ENCODE measurements around the gene SMAD4. TPM values are rescaled to one million over a fixed set of nuclear protein-coding genes. Genes with fewer than 3 reads are reported as not detected.
"Not testable (repeated sequence)": the region's sequence is repeated elsewhere in the genome, so short reads cannot be mapped to it uniquely, and the experiment has no call there.

SMAD4 gene
- total and polyA plus RNA-seq, 2 donors (not counting 1 experiment from before 2014, with no cell fraction given) = 34.8 to 136 TPM

GRCh38 chr18:51091270-51091669 is 61.3 kb downstream of the SMAD4 start:
- H3K27ac Mint-ChIP-seq = no peak overlapping the region
- H3K9me3 ChIP-seq (ENCODE audit: control extremely low read depth in 1 of 3, control insufficient read depth in 2 of 3, insufficient read depth in 1 of 3, low read length in 2 of 3) = peaks cover 5 to 12% (median 6%) of the 10 kb centered on the region in 3 donors
- no peak overlapping the region for H3K4me3 ChIP-seq (ENCODE audit: control extremely low read depth in 1 of 5, extremely low read depth in 1 of 5, insufficient read depth in 1 of 5, low read depth in 2 of 5, low read length in 4 of 5)
- H3K79me2 ChIP-seq (ENCODE audit: control insufficient read depth, insufficient read depth, low read length) = no peaks in the 10 kb centered on the region
- ChIA-PET POLR2A (no interaction called here), CTCF (no interaction called here)
- ATAC-seq (ENCODE audit: low read depth) = no peak
- DNase-seq = no peak
- H3K27me3 Mint-ChIP-seq = no peaks in the 10 kb centered on the region
- H3K4me1 ChIP-seq (ENCODE audit: control insufficient read depth in 2 of 2, insufficient read depth in 2 of 2, low read length in 2 of 2) = no peaks in the 10 kb centered on the region
- H3K4me3 Mint-ChIP-seq = no peak overlapping the region
- H3K4me1 Mint-ChIP-seq = no peaks in the 10 kb centered on the region
- 88% methylated on average over 3 of the region's 5 CpGs for WGBS (ENCODE audit: insufficient coverage)
- H2AFZ ChIP-seq (ENCODE audit: insufficient read depth, low read depth, low read length, poor library complexity, severe bottlenecking) = no peak overlapping the region
- H3K9me3 Mint-ChIP-seq (ENCODE audit: insufficient read depth) = peaks cover 15% of the 10 kb centered on the region
- H3K4me2 ChIP-seq (replicated peaks; ENCODE audit: low read depth, low read length, poor library complexity, severe bottlenecking) = no peak overlapping the region
- no peak overlapping the region for H3K27ac ChIP-seq (ENCODE audit: low read length in 2 of 2)
- no peak overlapping the region for H3K9ac ChIP-seq (ENCODE audit: low read length)
- no peaks in the 10 kb centered on the region for H4K20me1 ChIP-seq (ENCODE audit: control insufficient read depth, insufficient read depth, low read length, poor library complexity, severe bottlenecking)
- H3K36me3 ChIP-seq (replicated peaks in 1 of 2; ENCODE audit: control extremely low read depth in 1 of 2, control insufficient read depth in 1 of 2, extremely low read depth in 1 of 2, insufficient read depth in 2 of 2, low read length in 1 of 2) = peaks cover 0 to 3% of the 10 kb centered on the region in 2 experiments
- no peak for TF ChIP-seq EZH2 (IDR thresholded peaks at IDR 0.05; ENCODE audit: borderline replicate concordance, insufficient read depth, low read depth, low read length, poor library complexity, severe bottlenecking)
- TF ChIP-seq CTCF (IDR thresholded peaks at IDR 0.05) = no peak
- intact Hi-C loops (cut with micrococcal nuclease) = no loop called here
- no peaks in the 10 kb centered on the region for H3K27me3 ChIP-seq (replicated peaks in 1 of 4; ENCODE audit: control extremely low read depth in 1 of 4, control insufficient read depth in 3 of 4, insufficient read depth in 4 of 4, low read length in 3 of 4)

- no peaks in the 10 kb centered on the region for H3K27me3 Mint-ChIP-seq
- H3K4me1 Mint-ChIP-seq = no peaks in the 10 kb centered on the region
- no CpG with 5 or more reads among the region's 2 CpGs for WGBS (ENCODE audit: insufficient coverage)
- no peak overlapping the region for H3K9ac ChIP-seq (ENCODE audit: low read length)
- ATAC-seq (ENCODE audit: low read depth) (no peak), DNase-seq (no peak)
- no peaks in the 10 kb centered on the region for H3K36me3 ChIP-seq (replicated peaks in 1 of 2; ENCODE audit: control extremely low read depth in 1 of 2, control insufficient read depth in 1 of 2, extremely low read depth in 1 of 2, insufficient read depth in 2 of 2, low read length in 1 of 2)
- ChIA-PET POLR2A (no interaction called here), CTCF (no interaction called here)
- peaks cover 11% of the 10 kb centered on the region for H3K9me3 Mint-ChIP-seq (ENCODE audit: insufficient read depth)
- no peak for TF ChIP-seq CTCF (IDR thresholded peaks at IDR 0.05)
- no peak for TF ChIP-seq EZH2 (IDR thresholded peaks at IDR 0.05; ENCODE audit: borderline replicate concordance, insufficient read depth, low read depth, low read length, poor library complexity, severe bottlenecking)
- H3K27ac Mint-ChIP-seq = no peak overlapping the region
- no peaks in the 10 kb centered on the region for H3K4me1 ChIP-seq (ENCODE audit: control insufficient read depth in 2 of 2, insufficient read depth in 2 of 2, low read length in 2 of 2)
- no peak overlapping the region for H3K4me2 ChIP-seq (replicated peaks; ENCODE audit: low read depth, low read length, poor library complexity, severe bottlenecking)
- H3K4me3 Mint-ChIP-seq = no peak overlapping the region
- H3K4me3 ChIP-seq (ENCODE audit: control extremely low read depth in 1 of 5, extremely low read depth in 1 of 5, insufficient read depth in 1 of 5, low read depth in 2 of 5, low read length in 4 of 5) = no peak overlapping the region
- H3K79me2 ChIP-seq (ENCODE audit: control insufficient read depth, insufficient read depth, low read length) = no peaks in the 10 kb centered on the region
- H3K27me3 ChIP-seq (replicated peaks in 1 of 4; ENCODE audit: control extremely low read depth in 1 of 4, control insufficient read depth in 3 of 4, insufficient read depth in 4 of 4, low read length in 3 of 4) = no peaks in the 10 kb centered on the region
- H3K9me3 ChIP-seq (ENCODE audit: control extremely low read depth in 1 of 3, control insufficient read depth in 2 of 3, insufficient read depth in 1 of 3, low read length in 2 of 3) = peaks cover 5 to 12% (median 6%) of the 10 kb centered on the region in 3 donors
- no peak overlapping the region for H3K27ac ChIP-seq (ENCODE audit: low read length in 2 of 2)
- H2AFZ ChIP-seq (ENCODE audit: insufficient read depth, low read depth, low read length, poor library complexity, severe bottlenecking) = no peak overlapping the region
- no peaks in the 10 kb centered on the region for H4K20me1 ChIP-seq (ENCODE audit: control insufficient read depth, insufficient read depth, low read length, poor library complexity, severe bottlenecking)
- intact Hi-C loops (cut with micrococcal nuclease) = no loop called here
Observed at GRCh38 chr18:51092117-51092516, 62.1 kb downstream of the SMAD4 start.

- H3K4me1 ChIP-seq (ENCODE audit: control insufficient read depth in 2 of 2, insufficient read depth in 2 of 2, low read length in 2 of 2); H3K79me2 ChIP-seq (ENCODE audit: control insufficient read depth, insufficient read depth, low read length); H3K36me3 ChIP-seq (replicated peaks in 1 of 2; ENCODE audit: control extremely low read depth in 1 of 2, control insufficient read depth in 1 of 2, extremely low read depth in 1 of 2, insufficient read depth in 2 of 2, low read length in 1 of 2); DNase-seq; H3K4me2 ChIP-seq (replicated peaks; ENCODE audit: low read depth, low read length, poor library complexity, severe bottlenecking); H3K27me3 ChIP-seq (replicated peaks in 1 of 4; ENCODE audit: control extremely low read depth in 1 of 4, control insufficient read depth in 3 of 4, insufficient read depth in 4 of 4, low read length in 3 of 4); H4K20me1 ChIP-seq (ENCODE audit: control insufficient read depth, insufficient read depth, low read length, poor library complexity, severe bottlenecking); intact Hi-C loops (cut with micrococcal nuclease); H3K9ac ChIP-seq (ENCODE audit: low read length); H3K27me3 Mint-ChIP-seq; ATAC-seq (ENCODE audit: low read depth); H3K27ac ChIP-seq (ENCODE audit: low read length in 2 of 2); H3K4me3 ChIP-seq (ENCODE audit: control extremely low read depth in 1 of 5, extremely low read depth in 1 of 5, insufficient read depth in 1 of 5, low read depth in 2 of 5, low read length in 4 of 5); H2AFZ ChIP-seq (ENCODE audit: insufficient read depth, low read depth, low read length, poor library complexity, severe bottlenecking); H3K4me1 Mint-ChIP-seq; H3K27ac Mint-ChIP-seq; POLR2A ChIA-PET; H3K4me3 Mint-ChIP-seq; CTCF ChIA-PET: not testable (repeated sequence)
- peaks cover 0 to 12% (median 5%) of the 10 kb centered on the region in 3 donors for H3K9me3 ChIP-seq (ENCODE audit: control extremely low read depth in 1 of 3, control insufficient read depth in 2 of 3, insufficient read depth in 1 of 3, low read length in 2 of 3)
- WGBS (ENCODE audit: insufficient coverage) = no CpG with 5 or more reads among the region's 1 CpG
- peaks cover 11% of the 10 kb centered on the region for H3K9me3 Mint-ChIP-seq (ENCODE audit: insufficient read depth)
Observed at GRCh38 chr18:51092967-51093366, 63.0 kb downstream of the SMAD4 start.
